ENCODE results near the gene CADM1. TPM values are rescaled to one million over a fixed set of nuclear protein-coding genes. Genes with fewer than 3 reads are reported as not detected.

CADM1 gene
- total RNA-seq, 1 donor, result 86.5 TPM

DNA sequence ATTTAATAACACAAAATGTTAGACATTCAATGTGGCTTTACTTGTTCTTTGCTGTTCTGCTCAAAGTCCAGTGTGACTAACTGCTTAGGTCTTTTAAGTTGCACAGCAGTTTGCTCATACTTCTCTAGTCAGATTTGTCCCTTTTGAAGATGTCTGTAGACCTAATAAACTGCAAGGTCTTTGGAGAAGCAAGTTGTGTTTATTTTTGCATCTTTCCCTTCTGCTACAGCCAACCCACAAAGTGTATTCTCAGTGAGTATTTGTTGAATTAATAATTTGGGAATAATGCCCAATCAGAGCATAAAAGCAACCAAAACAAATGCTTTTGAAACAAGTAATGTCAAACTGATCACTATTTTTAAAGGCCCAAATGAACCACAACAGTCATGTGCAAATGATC, 312.5 kb downstream of the CADM1 start:
- no peaks in the 10 kb centered on the region for H3K36me3 ChIP-seq (ENCODE audit: insufficient read depth, low read length)

DNA sequence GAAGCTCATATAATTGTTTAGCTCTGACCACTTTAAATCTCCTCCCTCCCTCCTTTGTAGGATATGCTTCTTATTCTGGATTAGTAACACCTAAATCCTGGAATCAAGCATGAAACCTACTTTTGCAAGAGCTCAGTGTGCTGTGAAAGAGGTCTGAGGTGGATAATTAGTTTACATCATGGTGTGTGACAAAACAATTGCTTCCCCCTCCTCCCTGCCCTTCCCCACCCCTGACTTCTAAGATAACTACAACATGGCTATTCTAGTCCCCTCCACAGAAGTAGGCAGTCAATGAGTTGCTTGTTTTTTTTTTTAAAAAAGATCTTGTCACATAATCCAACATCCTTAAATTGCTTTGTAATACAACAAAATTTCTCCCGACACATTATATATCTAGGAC, 314.0 kb downstream of the CADM1 start:
- Histone ChIP-seq H3K27ac (ENCODE audit: low read depth, low read length) (no peak overlapping the region), H3K4me3 (ENCODE audit: insufficient read depth, low read length) (no peak overlapping the region), H4K20me1 (ENCODE audit: insufficient read depth, low read length) (no peaks in the 10 kb centered on the region), H3K9me3 (ENCODE audit: low read depth, low read length) (no peaks in the 10 kb centered on the region), H3K4me1 (ENCODE audit: insufficient read depth, low read length) (no peaks in the 10 kb centered on the region), H3K79me2 (ENCODE audit: insufficient read depth, low read length) (no peaks in the 10 kb centered on the region), H3K4me2 (ENCODE audit: insufficient read depth, low read length) (no peak overlapping the region), H2AFZ (ENCODE audit: low read length) (no peak overlapping the region), H3K36me3 (ENCODE audit: insufficient read depth, low read length) (no peaks in the 10 kb centered on the region), H3K27me3 (ENCODE audit: insufficient read depth, low read length) (no peaks in the 10 kb centered on the region)
- DNase-seq (ENCODE audit: insufficient read length, low spot score, missing footprints), result no peak
- TF ChIP-seq, protein P1, sequence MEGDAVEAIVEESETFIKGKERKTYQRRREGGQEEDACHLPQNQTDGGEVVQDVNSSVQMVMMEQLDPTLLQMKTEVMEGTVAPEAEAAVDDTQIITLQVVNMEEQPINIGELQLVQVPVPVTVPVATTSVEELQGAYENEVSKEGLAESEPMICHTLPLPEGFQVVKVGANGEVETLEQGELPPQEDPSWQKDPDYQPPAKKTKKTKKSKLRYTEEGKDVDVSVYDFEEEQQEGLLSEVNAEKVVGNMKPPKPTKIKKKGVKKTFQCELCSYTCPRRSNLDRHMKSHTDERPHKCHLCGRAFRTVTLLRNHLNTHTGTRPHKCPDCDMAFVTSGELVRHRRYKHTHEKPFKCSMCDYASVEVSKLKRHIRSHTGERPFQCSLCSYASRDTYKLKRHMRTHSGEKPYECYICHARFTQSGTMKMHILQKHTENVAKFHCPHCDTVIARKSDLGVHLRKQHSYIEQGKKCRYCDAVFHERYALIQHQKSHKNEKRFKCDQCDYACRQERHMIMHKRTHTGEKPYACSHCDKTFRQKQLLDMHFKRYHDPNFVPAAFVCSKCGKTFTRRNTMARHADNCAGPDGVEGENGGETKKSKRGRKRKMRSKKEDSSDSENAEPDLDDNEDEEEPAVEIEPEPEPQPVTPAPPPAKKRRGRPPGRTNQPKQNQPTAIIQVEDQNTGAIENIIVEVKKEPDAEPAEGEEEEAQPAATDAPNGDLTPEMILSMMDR (IDR thresholded peaks at IDR 0.05; ENCODE audit: extremely low read depth, low read depth, low read length), result no peak

More for the DNA sequence above, 312.5 kb downstream of the CADM1 start:
- Histone ChIP-seq H3K9me3 (ENCODE audit: low read depth, low read length) (no peaks in the 10 kb centered on the region), H3K27me3 (ENCODE audit: insufficient read depth, low read length) (no peaks in the 10 kb centered on the region), H3K4me3 (ENCODE audit: insufficient read depth, low read length) (no peak overlapping the region), H3K4me2 (ENCODE audit: insufficient read depth, low read length) (no peak overlapping the region), H3K4me1 (ENCODE audit: insufficient read depth, low read length) (no peaks in the 10 kb centered on the region), H4K20me1 (ENCODE audit: insufficient read depth, low read length) (no peaks in the 10 kb centered on the region), H3K79me2 (ENCODE audit: insufficient read depth, low read length) (no peaks in the 10 kb centered on the region), H2AFZ (ENCODE audit: low read length) (no peak overlapping the region), H3K27ac (ENCODE audit: low read depth, low read length) (no peak overlapping the region)
- TF ChIP-seq, protein P1 (IDR thresholded peaks at IDR 0.05; ENCODE audit: extremely low read depth, low read depth, low read length), result no peak
- no peak for DNase-seq (ENCODE audit: insufficient read length, low spot score, missing footprints)

DNA sequence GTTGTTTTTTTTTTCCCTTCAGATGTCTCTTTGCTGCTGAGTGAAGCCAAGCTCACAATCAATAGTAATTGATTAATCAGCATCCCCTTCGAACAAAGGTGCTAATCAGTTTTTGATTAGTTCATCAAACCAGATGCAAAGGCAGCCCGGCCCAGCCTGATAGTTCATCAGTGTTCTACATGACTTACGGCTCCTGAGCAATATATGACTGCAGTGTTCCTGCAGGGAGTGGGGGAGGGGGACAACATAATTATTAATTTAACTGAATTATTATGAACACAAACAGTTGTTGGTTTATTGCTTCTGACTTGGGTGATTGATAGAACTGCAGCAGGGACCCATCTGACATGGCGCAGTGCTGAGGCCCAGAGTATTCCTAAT, 315.3 kb downstream of the CADM1 start:
- H3K36me3 ChIP-seq (ENCODE audit: insufficient read depth, low read length), result no peaks in the 10 kb centered on the region
- no peaks in the 10 kb centered on the region for H3K27me3 ChIP-seq (ENCODE audit: insufficient read depth, low read length)
- no peak overlapping the region for H2AFZ ChIP-seq (ENCODE audit: low read length)
- no peaks in the 10 kb centered on the region for H3K9me3 ChIP-seq (ENCODE audit: low read depth, low read length)
- TF ChIP-seq, protein P1 (IDR thresholded peaks at IDR 0.05; ENCODE audit: extremely low read depth, low read depth, low read length), result no peak
- H3K79me2 ChIP-seq (ENCODE audit: insufficient read depth, low read length), result no peaks in the 10 kb centered on the region
- no peaks in the 10 kb centered on the region for H3K4me1 ChIP-seq (ENCODE audit: insufficient read depth, low read length)
- no peak overlapping the region for H3K27ac ChIP-seq (ENCODE audit: low read depth, low read length)
- no peaks in the 10 kb centered on the region for H4K20me1 ChIP-seq (ENCODE audit: insufficient read depth, low read length)
- no peak overlapping the region for H3K4me3 ChIP-seq (ENCODE audit: insufficient read depth, low read length)
- no peak for DNase-seq (ENCODE audit: insufficient read length, low spot score, missing footprints)
- H3K4me2 ChIP-seq (ENCODE audit: insufficient read depth, low read length), result no peak overlapping the region

DNA sequence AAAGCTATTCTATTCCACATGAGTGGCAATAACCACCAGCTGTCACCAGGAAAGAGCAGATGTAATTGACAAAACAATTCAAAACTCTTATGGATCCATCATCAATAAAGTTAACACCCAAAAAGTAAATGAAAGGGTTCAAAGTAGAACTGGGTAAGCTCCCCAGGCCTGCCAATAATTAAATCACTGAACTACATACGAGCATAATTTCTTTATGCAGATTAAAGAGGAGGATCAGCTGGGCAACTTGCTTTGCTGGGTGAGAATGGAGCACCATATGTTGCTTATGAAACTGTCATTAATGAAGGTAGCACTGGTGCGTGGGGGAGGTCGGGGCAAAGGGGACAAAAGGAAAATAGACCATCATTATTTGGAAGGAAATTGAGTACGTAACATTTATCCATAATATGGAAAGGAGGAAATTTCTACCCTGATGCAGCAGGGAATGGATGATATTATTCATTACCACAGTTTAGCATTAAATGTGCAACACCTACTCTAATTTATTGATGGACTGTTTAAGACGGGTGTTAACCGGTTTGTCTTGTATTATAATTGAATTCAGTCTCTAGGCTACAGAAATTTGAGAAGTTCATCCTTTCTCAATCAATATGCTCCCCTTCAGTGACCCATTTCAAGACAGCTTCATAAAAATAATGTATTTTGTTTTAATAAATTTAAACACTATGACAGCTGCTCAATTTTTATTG, 315.9 kb downstream of the CADM1 start:
- Histone ChIP-seq H3K9me3 (ENCODE audit: low read depth, low read length) (no peaks in the 10 kb centered on the region), H3K4me3 (ENCODE audit: insufficient read depth, low read length) (no peak overlapping the region), H3K79me2 (ENCODE audit: insufficient read depth, low read length) (no peaks in the 10 kb centered on the region), H3K27ac (ENCODE audit: low read depth, low read length) (no peak overlapping the region), H4K20me1 (ENCODE audit: insufficient read depth, low read length) (no peaks in the 10 kb centered on the region), H3K27me3 (ENCODE audit: insufficient read depth, low read length) (no peaks in the 10 kb centered on the region), H2AFZ (ENCODE audit: low read length) (no peak overlapping the region), H3K4me2 (ENCODE audit: insufficient read depth, low read length) (no peak overlapping the region), H3K4me1 (ENCODE audit: insufficient read depth, low read length) (no peaks in the 10 kb centered on the region), H3K36me3 (ENCODE audit: insufficient read depth, low read length) (no peaks in the 10 kb centered on the region)
- no peak for DNase-seq (ENCODE audit: insufficient read length, low spot score, missing footprints)
- TF ChIP-seq, protein P1 (IDR thresholded peaks at IDR 0.05; ENCODE audit: extremely low read depth, low read depth, low read length), result no peak

Measured in osteoblast (primary cell).